HepG2 (cell line): ENCODE data around the gene TNS4. TPM values are rescaled to one million over a fixed set of nuclear protein-coding genes. Genes with fewer than 3 reads are reported as not detected.
A peak's percentile ranks its signal among the peaks of the same experiment; 100 is the strongest.

Experiments
- ATF7-NPFF ChIP-seq: sonication (generic); formaldehyde crosslinking; IDR thresholded peaks from 2 replicates; pipeline ENCODE4 v1.8.1; 2023; ENCODE audit warnings: mild to moderate bottlenecking, low read depth, missing genetic modification reagents, moderate library complexity
- FOXA1 ChIP-seq, 2 experiments: fragments of 450-650 bp in 1 of 2; sonication (generic) in 1 of 2; formaldehyde crosslinking in 1 of 2; IDR thresholded peaks; 2 replicates each; pipeline versions ENCODE4 v1.4.0 to v1.6.1; 2016 to 2020; ENCODE audit warnings: missing genetic modification reagents in 1 of 2
- HCFC1 ChIP-seq: fragments of 150-350 bp; IDR thresholded peaks from 2 replicates; pipeline ENCODE4 v1.6.1; 2014; ENCODE audit warnings: low read depth, low read length
- HMG20B ChIP-seq: conservative IDR thresholded peaks from 2 replicates; pipeline ENCODE4 v1.6.1; 2016; ENCODE audit warnings: missing genetic modification reagents, missing compliant biosample characterization
- MYC ChIP-seq: sonication (generic); formaldehyde crosslinking; IDR thresholded peaks from 2 replicates; pipeline ENCODE4 v1.9.0; 2021; ENCODE audit warnings: missing genetic modification reagents, borderline replicate concordance
- RAD51 ChIP-seq: fragments of 450-650 bp; IDR thresholded peaks from 2 replicates; pipeline ENCODE4 v1.6.1; 2016; ENCODE audit warnings: borderline replicate concordance
- SAFB2 ChIP-seq: sonication (generic); formaldehyde crosslinking; IDR thresholded peaks from 2 replicates; pipeline ENCODE4 v1.5.1; 2020; ENCODE audit warnings: missing genetic modification reagents, low read depth, mild to moderate bottlenecking, borderline replicate concordance
- SATB2 ChIP-seq: sonication (generic); formaldehyde crosslinking; IDR thresholded peaks from 2 replicates; pipeline ENCODE4 v1.5.0; 2020; ENCODE audit warnings: missing genetic modification reagents
- SOX13 ChIP-seq, 3 experiments: fragments of 450-650 bp in 1 of 3; sonication (generic) in 1 of 3; formaldehyde crosslinking in 1 of 3; IDR thresholded peaks in 2 of 3; conservative IDR thresholded peaks in 1 of 3; 2 replicates each; pipeline versions ENCODE4 v1.5.0 to v1.6.1; 2016 to 2020; ENCODE audit warnings: antibody characterized with exemption in 1 of 3, mild to moderate bottlenecking in 1 of 3, missing compliant biosample characterization in 1 of 3, missing genetic modification reagents in 1 of 3, moderate library complexity in 1 of 3
- ZNF619 ChIP-seq: sonication (generic); formaldehyde crosslinking; IDR thresholded peaks from 2 replicates; pipeline ENCODE4 v1.4.0; 2020; ENCODE audit warnings: mild to moderate bottlenecking, missing genetic modification reagents
- ZNF652 ChIP-seq: IDR thresholded peaks from 2 replicates; pipeline ENCODE4 v1.6.1; 2016; ENCODE audit warnings: low read depth, borderline replicate concordance
- ZNF766 ChIP-seq: sonication (generic); formaldehyde crosslinking; IDR thresholded peaks from 2 replicates; pipeline ENCODE4 v1.5.0; 2020; ENCODE audit warnings: missing genetic modification reagents, borderline replicate concordance
- ZNF83 ChIP-seq: sonication (generic); formaldehyde crosslinking; IDR thresholded peaks from 2 replicates; pipeline ENCODE4 v1.4.0; 2020; ENCODE audit warnings: missing genetic modification reagents, mild to moderate bottlenecking, borderline replicate concordance
- ZNF850 ChIP-seq: sonication (generic); formaldehyde crosslinking; conservative IDR thresholded peaks from 2 replicates; pipeline ENCODE4 v1.9.0; 2021; ENCODE audit warnings: mild to moderate bottlenecking, missing genetic modification reagents
- ZNF891 ChIP-seq: sonication (generic); formaldehyde crosslinking; IDR thresholded peaks from 2 replicates; pipeline ENCODE4 v1.5.0; 2020; ENCODE audit warnings: mild to moderate bottlenecking, missing genetic modification reagents
- polyA plus RNA-seq, 8 experiments: library from polyadenylated mRNA; depleted of rRNA in 3 of 8; stranded (reverse) in 7 of 8; unstranded in 1 of 8; fragments of >200 nt; fragmentation: Illumina TruSeq in 4 of 8; extraction: Trizol in 4 of 8; gene quantifications; 2 replicates each; pipeline versions ENCODE4 v1.2.1 to v1.2.3, GENCODE V29; 2011 to 2016; ENCODE audit warnings: low read depth in 4 of 8, missing spikeins in 1 of 8, mixed read lengths in 1 of 8; ENCODE audit not compliant: insufficient read depth in 1 of 8
- total RNA-seq, 5 experiments: library from RNA; depleted of rRNA; stranded (reverse); fragments of >200 nt; fragmentation: Illumina TruSeq; extraction: Trizol; gene quantifications; 2 replicates each; pipeline ENCODE4 v1.2.3, GENCODE V29; 2016; ENCODE audit warnings: low read depth in 1 of 5
- TF ChIP-seq, protein P1 (sequence below): sonication (generic); formaldehyde crosslinking; IDR thresholded peaks from 2 replicates; pipeline ENCODE4 v1.5.0; 2020; ENCODE audit warnings: mild to moderate bottlenecking, missing genetic modification reagents, borderline replicate concordance
- TF ChIP-seq, protein P2 (sequence below): IDR thresholded peaks from 2 replicates; pipeline ENCODE4 v1.6.1; 2012; ENCODE audit warnings: low read length, improper control_type of control experiment
- TF ChIP-seq, protein P3 (sequence below): sonication (generic); formaldehyde crosslinking; IDR thresholded peaks from 2 replicates; pipeline ENCODE4 v1.5.0; 2020; ENCODE audit warnings: missing genetic modification reagents

Gene TNS4
- total and polyA plus RNA-seq, 2 of the 13 experiments (the other 11 are each of a cell fraction or from before 2014, with no cell fraction given) = 0.58 to 2.1 TPM

- TF ChIP-seq, protein P1, sequence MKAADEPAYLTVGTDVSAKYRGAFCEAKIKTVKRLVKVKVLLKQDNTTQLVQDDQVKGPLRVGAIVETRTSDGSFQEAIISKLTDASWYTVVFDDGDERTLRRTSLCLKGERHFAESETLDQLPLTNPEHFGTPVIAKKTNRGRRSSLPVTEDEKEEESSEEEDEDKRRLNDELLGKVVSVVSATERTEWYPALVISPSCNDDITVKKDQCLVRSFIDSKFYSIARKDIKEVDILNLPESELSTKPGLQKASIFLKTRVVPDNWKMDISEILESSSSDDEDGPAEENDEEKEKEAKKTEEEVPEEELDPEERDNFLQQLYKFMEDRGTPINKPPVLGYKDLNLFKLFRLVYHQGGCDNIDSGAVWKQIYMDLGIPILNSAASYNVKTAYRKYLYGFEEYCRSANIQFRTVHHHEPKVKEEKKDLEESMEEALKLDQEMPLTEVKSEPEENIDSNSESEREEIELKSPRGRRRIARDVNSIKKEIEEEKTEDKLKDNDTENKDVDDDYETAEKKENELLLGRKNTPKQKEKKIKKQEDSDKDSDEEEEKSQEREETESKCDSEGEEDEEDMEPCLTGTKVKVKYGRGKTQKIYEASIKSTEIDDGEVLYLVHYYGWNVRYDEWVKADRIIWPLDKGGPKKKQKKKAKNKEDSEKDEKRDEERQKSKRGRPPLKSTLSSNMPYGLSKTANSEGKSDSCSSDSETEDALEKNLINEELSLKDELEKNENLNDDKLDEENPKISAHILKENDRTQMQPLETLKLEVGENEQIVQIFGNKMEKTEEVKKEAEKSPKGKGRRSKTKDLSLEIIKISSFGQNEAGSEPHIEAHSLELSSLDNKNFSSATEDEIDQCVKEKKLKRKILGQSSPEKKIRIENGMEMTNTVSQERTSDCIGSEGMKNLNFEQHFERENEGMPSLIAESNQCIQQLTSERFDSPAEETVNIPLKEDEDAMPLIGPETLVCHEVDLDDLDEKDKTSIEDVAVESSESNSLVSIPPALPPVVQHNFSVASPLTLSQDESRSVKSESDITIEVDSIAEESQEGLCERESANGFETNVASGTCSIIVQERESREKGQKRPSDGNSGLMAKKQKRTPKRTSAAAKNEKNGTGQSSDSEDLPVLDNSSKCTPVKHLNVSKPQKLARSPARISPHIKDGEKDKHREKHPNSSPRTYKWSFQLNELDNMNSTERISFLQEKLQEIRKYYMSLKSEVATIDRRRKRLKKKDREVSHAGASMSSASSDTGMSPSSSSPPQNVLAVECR (CRISPR knock-in tag) = no peak
- TF ChIP-seq HCFC1 = no peak
- TF ChIP-seq SOX13 (IDR thresholded peaks at IDR 0.05) = no peak
- TF ChIP-seq SOX13 (CRISPR knock-in tag; conservative IDR thresholded peaks at IDR 0.05 in 1 of 2, IDR thresholded peaks at IDR 0.05 in 1 of 2) = no peak; a peak in 1 of 4 replicates
- no peak for TF ChIP-seq ZNF652
- TF ChIP-seq, protein P2, sequence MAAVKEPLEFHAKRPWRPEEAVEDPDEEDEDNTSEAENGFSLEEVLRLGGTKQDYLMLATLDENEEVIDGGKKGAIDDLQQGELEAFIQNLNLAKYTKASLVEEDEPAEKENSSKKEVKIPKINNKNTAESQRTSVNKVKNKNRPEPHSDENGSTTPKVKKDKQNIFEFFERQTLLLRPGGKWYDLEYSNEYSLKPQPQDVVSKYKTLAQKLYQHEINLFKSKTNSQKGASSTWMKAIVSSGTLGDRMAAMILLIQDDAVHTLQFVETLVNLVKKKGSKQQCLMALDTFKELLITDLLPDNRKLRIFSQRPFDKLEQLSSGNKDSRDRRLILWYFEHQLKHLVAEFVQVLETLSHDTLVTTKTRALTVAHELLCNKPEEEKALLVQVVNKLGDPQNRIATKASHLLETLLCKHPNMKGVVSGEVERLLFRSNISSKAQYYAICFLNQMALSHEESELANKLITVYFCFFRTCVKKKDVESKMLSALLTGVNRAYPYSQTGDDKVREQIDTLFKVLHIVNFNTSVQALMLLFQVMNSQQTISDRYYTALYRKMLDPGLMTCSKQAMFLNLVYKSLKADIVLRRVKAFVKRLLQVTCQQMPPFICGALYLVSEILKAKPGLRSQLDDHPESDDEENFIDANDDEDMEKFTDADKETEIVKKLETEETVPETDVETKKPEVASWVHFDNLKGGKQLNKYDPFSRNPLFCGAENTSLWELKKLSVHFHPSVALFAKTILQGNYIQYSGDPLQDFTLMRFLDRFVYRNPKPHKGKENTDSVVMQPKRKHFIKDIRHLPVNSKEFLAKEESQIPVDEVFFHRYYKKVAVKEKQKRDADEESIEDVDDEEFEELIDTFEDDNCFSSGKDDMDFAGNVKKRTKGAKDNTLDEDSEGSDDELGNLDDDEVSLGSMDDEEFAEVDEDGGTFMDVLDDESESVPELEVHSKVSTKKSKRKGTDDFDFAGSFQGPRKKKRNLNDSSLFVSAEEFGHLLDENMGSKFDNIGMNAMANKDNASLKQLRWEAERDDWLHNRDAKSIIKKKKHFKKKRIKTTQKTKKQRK = no peak
- peak; percentile 88; the same call in 1 of the 2 replicates for TF ChIP-seq ATF7-NPFF (CRISPR knock-in tag)
- no peak for TF ChIP-seq RAD51
- no peak for TF ChIP-seq ZNF850
- peak; percentile 63; the same call in 1 of the 2 replicates for TF ChIP-seq SAFB2 (CRISPR knock-in tag)
- no peak for TF ChIP-seq FOXA1 (IDR thresholded peaks at IDR 0.05)
- TF ChIP-seq FOXA1 (CRISPR knock-in tag; IDR thresholded peaks at IDR 0.05) = no peak
- TF ChIP-seq, protein P3, sequence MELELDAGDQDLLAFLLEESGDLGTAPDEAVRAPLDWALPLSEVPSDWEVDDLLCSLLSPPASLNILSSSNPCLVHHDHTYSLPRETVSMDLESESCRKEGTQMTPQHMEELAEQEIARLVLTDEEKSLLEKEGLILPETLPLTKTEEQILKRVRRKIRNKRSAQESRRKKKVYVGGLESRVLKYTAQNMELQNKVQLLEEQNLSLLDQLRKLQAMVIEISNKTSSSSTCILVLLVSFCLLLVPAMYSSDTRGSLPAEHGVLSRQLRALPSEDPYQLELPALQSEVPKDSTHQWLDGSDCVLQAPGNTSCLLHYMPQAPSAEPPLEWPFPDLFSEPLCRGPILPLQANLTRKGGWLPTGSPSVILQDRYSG (CRISPR knock-in tag) = peak; percentile 92; the same call in 1 of the 2 replicates
- no peak for TF ChIP-seq ZNF619 (CRISPR knock-in tag)
- TF ChIP-seq SATB2 (CRISPR knock-in tag) = 0 out of 2 replicates have a peak, but pooled peaks have one; percentile 75
- peak; percentile 79; the same call in 1 of the 2 replicates for TF ChIP-seq ZNF891 (CRISPR knock-in tag)
- peak; percentile 50; the same call in 1 of the 2 replicates for TF ChIP-seq ZNF766 (CRISPR knock-in tag)
- TF ChIP-seq MYC (CRISPR knock-in tag) = peak; percentile 86
- TF ChIP-seq HMG20B (CRISPR knock-in tag) = peak; percentile 34; the same call in 1 of the 2 replicates
- TF ChIP-seq ZNF83 (CRISPR knock-in tag) = peak; percentile 69; the same call in 1 of the 2 replicates
Measured at GRCh38 chr17:40443196-40443987, 58.0 kb downstream of the TNS4 start, which contains the start of gene IGFBP4 (continued).
